GM13977 (cell line): ENCODE data around the gene NFKB1.

Source experiments
- DNase-seq: peaks from one replicate; pipeline ENCODE4 v3.0.0; 2012; ENCODE audit warnings: low spot score
- CTCF ChIP-seq: IDR thresholded peaks from 2 replicates; pipeline ENCODE4 v1.5.1; 2012; ENCODE audit warnings: mild to moderate bottlenecking, control low read depth; ENCODE audit not compliant: insufficient read depth; ENCODE audit errors: extremely low read depth, missing control alignments
- in situ Hi-C: fragments of 300-500 bp; cut with MboI; formaldehyde crosslinking; loops from one replicate; pipeline ENCODE4 v1.12.0; 2022; ENCODE audit warnings: low sequenced_read_pairs, low pct_unique_long_range_greater_than_20kb, mixed read lengths, inconsistent platforms; ENCODE audit not compliant: unreplicated experiment

Gene NFKB1

GRCh38 chr4:102584091-102584490 lies 82.9 kb downstream of the NFKB1 start:
- DNase-seq: no peak
- no peak for TF ChIP-seq CTCF
- in situ Hi-C loops: loop anchor here (10.0 kb wide), 1 partner anchor 79 kb away; the partner anchor contains the start of gene NFKB1

- TF ChIP-seq CTCF: no peak
- no peak for DNase-seq
- in situ Hi-C loops: loop anchor here (10.0 kb wide), 1 partner anchor 81 kb away; the partner anchor contains the start of gene NFKB1
Observed at GRCh38 chr4:102585329-102585728, 84.2 kb downstream of the NFKB1 start.

- TF ChIP-seq CTCF: no peak
- no peak for DNase-seq
- in situ Hi-C loops: loop anchor here (10.0 kb wide), 1 partner anchor 81 kb away; the partner anchor contains the start of gene NFKB1
Observed at GRCh38 chr4:102586002-102586643, 85.0 kb downstream of the NFKB1 start.

- TF ChIP-seq CTCF: no peak
- no peak for DNase-seq
- in situ Hi-C loops: loop anchor here (10.0 kb wide), 1 partner anchor 82 kb away; the partner anchor contains the start of gene NFKB1
Observed at GRCh38 chr4:102586644-102587021, 85.5 kb downstream of the NFKB1 start.

GRCh38 chr4:102589743-102590142 lies 88.6 kb downstream of the NFKB1 start:
- no peak for DNase-seq
- TF ChIP-seq CTCF: no peak
- in situ Hi-C loops: loop anchor here (10.0 kb wide), 1 partner anchor 85 kb away; the partner anchor contains the start of gene NFKB1

- no peak for TF ChIP-seq CTCF
- no peak for DNase-seq
- in situ Hi-C loops: no loop called here
Observed at GRCh38 chr4:102592256-102592655, 91.1 kb downstream of the NFKB1 start.
